Panc1 (cell line): Measurements from ENCODE around the gene SRRM3. TPM values are rescaled to one million over a fixed set of nuclear protein-coding genes. Genes with fewer than 3 reads are reported as not detected.
A peak's percentile ranks its signal among the peaks of the same experiment; 100 is the strongest.

ENCODE experiments used
- ATAC-seq: fragments of 200-7000 bp; cut with Tn5 transposase; 2 replicates; pipeline ENCODE4 v1.9.1; 2020; ENCODE audit warnings: mild to moderate bottlenecking, moderate library complexity
- BruUV-seq: library from RNA; stranded (reverse); fragments of 400-500 nt; replicated peaks from 2 replicates; lab custom pipeline; 2021; lab: Mats Ljungman, UMichigan
- CTCF ChIA-PET: fragments of 300-600 bp; sonication (Branson Sonifier 250); formaldehyde crosslinking; loops from one replicate; lab custom pipeline; 2022; ENCODE audit warnings: antibody characterized with exemption; lab: Charles Lee
- POLR2A ChIA-PET: fragments of 300-600 bp; sonication (Branson Sonifier 250); formaldehyde crosslinking; loops from one replicate; lab custom pipeline; 2022; ENCODE audit warnings: antibody characterized with exemption; lab: Charles Lee
- DNase-seq: peaks from one replicate; pipeline ENCODE4 v3.0.0-alpha.2; 2010; ENCODE audit warnings: low read depth, low spot score
- H3K27ac ChIP-seq: 2 replicates; pipeline ENCODE4 v1.5.1; 2011; ENCODE audit warnings: mild to moderate bottlenecking, low read length, inconsistent platforms
- H3K27me3 ChIP-seq: fragments of 200-500 bp; sonication (Bioruptor generic); 2 replicates; pipeline ENCODE4 v1.6.0; 2014; ENCODE audit warnings: low read length, inconsistent platforms; ENCODE audit not compliant: control insufficient read depth, insufficient read depth
- H3K36me3 ChIP-seq: fragments of 200-500 bp; sonication (Bioruptor generic); 2 replicates; pipeline ENCODE4 v1.5.1; 2014; ENCODE audit warnings: inconsistent platforms, mild to moderate bottlenecking, low read length, moderate library complexity; ENCODE audit not compliant: control insufficient read depth, insufficient read depth
- H3K4me1 ChIP-seq: 2 replicates; pipeline ENCODE4 v1.5.1; 2011; ENCODE audit warnings: inconsistent platforms, mild to moderate bottlenecking, low read length, moderate library complexity; ENCODE audit not compliant: control insufficient read depth, insufficient read depth
- H3K4me3 ChIP-seq, 2 experiments: 2 replicates each; pipeline ENCODE4 v1.5.1; 2011 to 2012; ENCODE audit warnings: low read depth in 2 of 2, low read length in 2 of 2, mild to moderate bottlenecking in 2 of 2, inconsistent platforms in 1 of 2, moderate library complexity in 1 of 2
- H3K9me3 ChIP-seq: fragments of 200-500 bp; sonication (Bioruptor generic); 2 replicates; pipeline ENCODE4 v1.5.1; 2014; ENCODE audit warnings: low read depth, mild to moderate bottlenecking, inconsistent platforms, low read length, moderate library complexity; ENCODE audit not compliant: control insufficient read depth, insufficient read depth
- CTCF ChIP-seq: fragments of 450-650 bp; IDR thresholded peaks from 2 replicates; pipeline ENCODE4 v1.5.1; 2017; ENCODE audit warnings: mild to moderate bottlenecking
- POLR2AphosphoS5 ChIP-seq: IDR thresholded peaks from 2 replicates; pipeline ENCODE4 v1.6.1; 2012; ENCODE audit warnings: mild to moderate bottlenecking, low read depth, low read length, moderate library complexity
- SIN3A ChIP-seq: IDR thresholded peaks from 2 replicates; pipeline ENCODE4 v1.6.1; 2012; ENCODE audit warnings: low read depth, mild to moderate bottlenecking, low read length, moderate library complexity, borderline replicate concordance; ENCODE audit not compliant: insufficient read depth
- TCF7L2 ChIP-seq: IDR thresholded peaks from 2 replicates; pipeline ENCODE4 v1.6.1; 2011; ENCODE audit warnings: mild to moderate bottlenecking, low read depth, low read length, inconsistent platforms
- in situ Hi-C: cut with HindIII; loops from 2 replicates; pipeline ENCODE4 v1.10.0; 2016; ENCODE audit warnings: low sequenced_read_pairs, low pct_unique_long_range_greater_than_20kb
- intact Hi-C: fragments of 100-400 bp; cut with micrococcal nuclease; formaldehyde crosslinking; loops from one replicate; pipeline ENCODE4 v1.10.0; 2022; ENCODE audit not compliant: unreplicated experiment
- total RNA-seq: library from RNA; stranded (reverse); gene quantifications from one replicate; pipeline ENCODE4 v1.2.1, GENCODE V29; 2021; ENCODE audit not compliant: unreplicated experiment
- TF ChIP-seq, protein P1 (sequence below), 2 experiments: IDR thresholded peaks; 2 replicates each; pipeline ENCODE4 v1.6.1; 2011 to 2012; ENCODE audit warnings: low read depth in 2 of 2, control low read depth in 1 of 2, low read length in 1 of 2, mild to moderate bottlenecking in 1 of 2, moderate library complexity in 1 of 2; ENCODE audit not compliant: insufficient read depth in 1 of 2

SRRM3 gene
- total RNA-seq, 1 experiment from 2014 or later = 8.5 TPM

- H3K9me3 ChIP-seq = no peaks in the 10 kb centered on the region
- no peak overlapping the region for H3K4me3 ChIP-seq
- TF ChIP-seq POLR2AphosphoS5 = no peak
- no peak for TF ChIP-seq SIN3A
- TF ChIP-seq, protein P1, sequence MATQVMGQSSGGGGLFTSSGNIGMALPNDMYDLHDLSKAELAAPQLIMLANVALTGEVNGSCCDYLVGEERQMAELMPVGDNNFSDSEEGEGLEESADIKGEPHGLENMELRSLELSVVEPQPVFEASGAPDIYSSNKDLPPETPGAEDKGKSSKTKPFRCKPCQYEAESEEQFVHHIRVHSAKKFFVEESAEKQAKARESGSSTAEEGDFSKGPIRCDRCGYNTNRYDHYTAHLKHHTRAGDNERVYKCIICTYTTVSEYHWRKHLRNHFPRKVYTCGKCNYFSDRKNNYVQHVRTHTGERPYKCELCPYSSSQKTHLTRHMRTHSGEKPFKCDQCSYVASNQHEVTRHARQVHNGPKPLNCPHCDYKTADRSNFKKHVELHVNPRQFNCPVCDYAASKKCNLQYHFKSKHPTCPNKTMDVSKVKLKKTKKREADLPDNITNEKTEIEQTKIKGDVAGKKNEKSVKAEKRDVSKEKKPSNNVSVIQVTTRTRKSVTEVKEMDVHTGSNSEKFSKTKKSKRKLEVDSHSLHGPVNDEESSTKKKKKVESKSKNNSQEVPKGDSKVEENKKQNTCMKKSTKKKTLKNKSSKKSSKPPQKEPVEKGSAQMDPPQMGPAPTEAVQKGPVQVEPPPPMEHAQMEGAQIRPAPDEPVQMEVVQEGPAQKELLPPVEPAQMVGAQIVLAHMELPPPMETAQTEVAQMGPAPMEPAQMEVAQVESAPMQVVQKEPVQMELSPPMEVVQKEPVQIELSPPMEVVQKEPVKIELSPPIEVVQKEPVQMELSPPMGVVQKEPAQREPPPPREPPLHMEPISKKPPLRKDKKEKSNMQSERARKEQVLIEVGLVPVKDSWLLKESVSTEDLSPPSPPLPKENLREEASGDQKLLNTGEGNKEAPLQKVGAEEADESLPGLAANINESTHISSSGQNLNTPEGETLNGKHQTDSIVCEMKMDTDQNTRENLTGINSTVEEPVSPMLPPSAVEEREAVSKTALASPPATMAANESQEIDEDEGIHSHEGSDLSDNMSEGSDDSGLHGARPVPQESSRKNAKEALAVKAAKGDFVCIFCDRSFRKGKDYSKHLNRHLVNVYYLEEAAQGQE (IDR thresholded peaks at IDR 0.05; ENCODE audit: insufficient read depth in 1 of 2, low read depth in 2 of 2, low read length in 1 of 2) = no peak
- no peak for TF ChIP-seq TCF7L2
- no peak for TF ChIP-seq CTCF
- no peak for DNase-seq
- no peaks in the 10 kb centered on the region for H3K36me3 ChIP-seq
- ChIA-PET CTCF (no interaction called here), POLR2A (interaction anchor here (0.6 kb wide), 1 partner anchor 57 kb away, joined by 8 read pairs; no protein-coding TSS in a partner anchor)
- intact Hi-C loops = no loop called here
- H3K4me1 ChIP-seq = no peaks in the 10 kb centered on the region
- H3K27ac ChIP-seq = no peak overlapping the region
- in situ Hi-C loops = no loop called here
- no peaks in the 10 kb centered on the region for H3K27me3 ChIP-seq
- ATAC-seq = no peak
- no TSS peak for BruUV-seq
Measured at GRCh38 chr7:76254781-76255180, 53.1 kb downstream of the SRRM3 start.

DNA sequence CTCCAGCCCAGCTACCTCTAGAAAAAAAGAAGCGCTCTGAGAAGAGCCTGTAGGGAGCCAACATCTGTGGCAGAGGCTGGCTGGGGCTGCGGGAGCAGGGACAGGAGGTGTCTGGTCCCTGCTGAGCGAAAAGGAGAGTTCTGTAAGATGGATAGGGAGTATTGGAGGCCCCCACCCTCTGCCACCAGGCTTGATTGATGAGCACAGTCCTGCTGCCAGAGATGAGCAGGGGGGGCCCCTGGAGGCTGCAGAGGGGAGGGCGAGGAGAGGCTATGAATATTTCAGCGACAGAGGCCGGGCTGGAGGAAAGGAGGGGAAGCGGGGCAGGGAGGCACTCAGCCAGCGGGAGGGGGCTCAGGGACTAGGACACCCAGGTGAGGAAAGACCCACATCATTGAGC is 56.3 kb downstream of the SRRM3 start:
- ATAC-seq = peak; percentile 64

More for the DNA sequence above, 56.3 kb downstream of the SRRM3 start:
- ChIA-PET POLR2A (interaction anchor here (0.7 kb wide), 1 partner anchor 103 kb away, joined by 13 read pairs; no protein-coding TSS in a partner anchor), CTCF (interaction anchor here (0.6 kb wide), 1 partner anchor 12 kb away, joined by 5 read pairs; no protein-coding TSS in a partner anchor)
- Histone ChIP-seq H3K4me3 (no peak overlapping the region), H3K36me3 (no peaks in the 10 kb centered on the region), H3K9me3 (no peaks in the 10 kb centered on the region), H3K4me1 (no peaks in the 10 kb centered on the region; the same call in 1 of the 2 replicates), H3K27me3 (no peaks in the 10 kb centered on the region), H3K27ac (no peak overlapping the region)
- intact Hi-C loops (no loop called here), in situ Hi-C loops (no loop called here)
- BruUV-seq = no TSS peak
- no peak for DNase-seq
- TF ChIP-seq TCF7L2 = no peak
- TF ChIP-seq CTCF = no peak
- no peak for TF ChIP-seq POLR2AphosphoS5
- no peak for TF ChIP-seq SIN3A
- TF ChIP-seq, protein P1 (IDR thresholded peaks at IDR 0.05; ENCODE audit: insufficient read depth in 1 of 2, low read depth in 2 of 2, low read length in 1 of 2) = no peak
